ENCODE results near the gene ZNF716.

DNA sequence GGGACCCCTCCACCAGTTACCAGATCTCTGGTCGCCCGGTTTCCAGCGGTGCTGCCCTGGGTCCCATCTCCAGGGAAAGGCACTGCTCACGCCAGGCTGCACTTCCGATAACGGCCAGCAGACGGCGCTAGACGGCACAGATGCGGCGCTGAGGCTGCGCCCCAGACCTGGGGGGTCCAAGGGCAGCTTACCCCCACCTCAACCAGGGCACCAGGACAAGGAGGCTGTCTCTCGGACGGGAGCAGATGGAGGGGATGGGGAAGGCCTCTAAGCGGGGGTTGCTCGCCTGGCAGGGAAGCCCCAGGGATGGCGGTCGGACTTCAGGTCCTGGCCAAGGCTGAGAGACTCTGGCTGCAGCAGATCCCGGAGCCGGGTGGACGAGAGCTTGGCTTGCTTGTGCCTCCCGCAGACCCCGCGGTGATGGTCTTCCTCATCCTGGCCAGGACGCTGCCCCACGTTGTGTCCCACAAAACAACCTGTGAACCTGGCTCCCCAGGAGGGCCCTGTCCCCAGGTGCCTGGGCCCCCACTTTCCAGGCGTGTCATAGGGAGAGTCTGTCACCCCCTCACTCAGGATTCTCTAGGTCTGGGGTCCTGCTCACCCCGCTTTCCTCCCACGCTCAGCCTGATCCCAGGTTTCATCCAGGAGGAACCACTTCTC lies 23.9 kb upstream of the ZNF716 start:
- TF ChIP-seq, protein P1, sequence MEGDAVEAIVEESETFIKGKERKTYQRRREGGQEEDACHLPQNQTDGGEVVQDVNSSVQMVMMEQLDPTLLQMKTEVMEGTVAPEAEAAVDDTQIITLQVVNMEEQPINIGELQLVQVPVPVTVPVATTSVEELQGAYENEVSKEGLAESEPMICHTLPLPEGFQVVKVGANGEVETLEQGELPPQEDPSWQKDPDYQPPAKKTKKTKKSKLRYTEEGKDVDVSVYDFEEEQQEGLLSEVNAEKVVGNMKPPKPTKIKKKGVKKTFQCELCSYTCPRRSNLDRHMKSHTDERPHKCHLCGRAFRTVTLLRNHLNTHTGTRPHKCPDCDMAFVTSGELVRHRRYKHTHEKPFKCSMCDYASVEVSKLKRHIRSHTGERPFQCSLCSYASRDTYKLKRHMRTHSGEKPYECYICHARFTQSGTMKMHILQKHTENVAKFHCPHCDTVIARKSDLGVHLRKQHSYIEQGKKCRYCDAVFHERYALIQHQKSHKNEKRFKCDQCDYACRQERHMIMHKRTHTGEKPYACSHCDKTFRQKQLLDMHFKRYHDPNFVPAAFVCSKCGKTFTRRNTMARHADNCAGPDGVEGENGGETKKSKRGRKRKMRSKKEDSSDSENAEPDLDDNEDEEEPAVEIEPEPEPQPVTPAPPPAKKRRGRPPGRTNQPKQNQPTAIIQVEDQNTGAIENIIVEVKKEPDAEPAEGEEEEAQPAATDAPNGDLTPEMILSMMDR (IDR thresholded peaks at IDR 0.05) = peak; percentile 18 to 38 (median 26)
- no peak for TF ChIP-seq POLR2A (IDR thresholded peaks at IDR 0.05)

Measured in right lobe of liver (tissue), 4 donors.